ENCODE measurements around the gene MPPED2.

MPPED2 gene

GRCh38 chr11:30452114-30452513, 134.0 kb downstream of the MPPED2 start:
- H3K4me3 ChIP-seq (ENCODE audit: low read depth, low read length): no peak overlapping the region
- TF ChIP-seq CTCF (IDR thresholded peaks at IDR 0.05; ENCODE audit: low read depth, low read length): no peak

- no peak overlapping the region for H3K4me3 ChIP-seq (ENCODE audit: low read depth, low read length)
- no peak for TF ChIP-seq CTCF (IDR thresholded peaks at IDR 0.05; ENCODE audit: low read depth, low read length)
Measured at GRCh38 chr11:30451626-30452025, 134.5 kb downstream of the MPPED2 start.

- TF ChIP-seq CTCF (IDR thresholded peaks at IDR 0.05; ENCODE audit: low read depth, low read length): no peak
- H3K4me3 ChIP-seq (ENCODE audit: low read depth, low read length): no peak overlapping the region
Measured at GRCh38 chr11:30451167-30451566, 135.0 kb downstream of the MPPED2 start.

GRCh38 chr11:30447058-30447640, 139.0 kb downstream of the MPPED2 start:
- no peak for TF ChIP-seq CTCF (IDR thresholded peaks at IDR 0.05; ENCODE audit: low read depth, low read length)
- no peak overlapping the region for H3K4me3 ChIP-seq (ENCODE audit: low read depth, low read length)

- H3K4me3 ChIP-seq (ENCODE audit: low read depth, low read length): no peak overlapping the region
- no peak for TF ChIP-seq CTCF (IDR thresholded peaks at IDR 0.05; ENCODE audit: low read depth, low read length)
Measured at GRCh38 chr11:30446520-30446919, 139.6 kb downstream of the MPPED2 start.

- no peak overlapping the region for H3K4me3 ChIP-seq (ENCODE audit: low read depth, low read length)
- TF ChIP-seq CTCF (IDR thresholded peaks at IDR 0.05; ENCODE audit: low read depth, low read length): no peak
Measured at GRCh38 chr11:30445056-30445455, 141.1 kb downstream of the MPPED2 start.

GRCh38 chr11:30440510-30440909, 145.6 kb downstream of the MPPED2 start:
- TF ChIP-seq CTCF (IDR thresholded peaks at IDR 0.05; ENCODE audit: low read depth, low read length): no peak
- H3K4me3 ChIP-seq (ENCODE audit: low read depth, low read length): no peak overlapping the region

Data from WI38 (cell line).